Smooth muscle cell (in vitro differentiated cells): ENCODE data around the gene PRG3. TPM values are rescaled to one million over a fixed set of nuclear protein-coding genes. Genes with fewer than 3 reads are reported as not detected.

ENCODE experiments used
- DNase-seq: peaks from one replicate; lab custom pipeline; 2025; ENCODE audit not compliant: unreplicated experiment; lab: John Stamatoyannopoulos, UW
- H2AFZ ChIP-seq: fragments of 200-600 bp; sonication (generic); 2 replicates; pipeline ENCODE4 v1.6.0; 2016; ENCODE audit warnings: antibody characterized with exemption, low read depth, mild to moderate bottlenecking
- H3F3A ChIP-seq: fragments of 200-600 bp; sonication (generic); 2 replicates; pipeline ENCODE4 v1.6.0; 2017; ENCODE audit warnings: antibody characterized with exemption, low read depth
- H3K27ac ChIP-seq: fragments of 200-600 bp; sonication (generic); 2 replicates; pipeline ENCODE4 v1.5.1; 2016; ENCODE audit warnings: low read depth, mild to moderate bottlenecking
- H3K27me3 ChIP-seq: fragments of 200-600 bp; sonication (generic); 2 replicates; pipeline ENCODE4 v1.6.1; 2016; ENCODE audit warnings: low read depth, mild to moderate bottlenecking
- H3K36me3 ChIP-seq: fragments of 200-600 bp; sonication (generic); 2 replicates; pipeline ENCODE4 v1.5.1; 2016; ENCODE audit warnings: low read depth
- H3K4me1 ChIP-seq: fragments of 200-600 bp; sonication (generic); 2 replicates; pipeline ENCODE4 v1.5.1; 2016; ENCODE audit warnings: low read depth
- H3K4me2 ChIP-seq: fragments of 200-600 bp; sonication (generic); 2 replicates; pipeline ENCODE4 v1.6.0; 2016; ENCODE audit warnings: mild to moderate bottlenecking
- H3K4me3 ChIP-seq: fragments of 200-600 bp; sonication (generic); 2 replicates; pipeline ENCODE4 v1.5.1; 2016; ENCODE audit warnings: mild to moderate bottlenecking
- H3K79me2 ChIP-seq: fragments of 200-600 bp; sonication (generic); 2 replicates; pipeline ENCODE4 v1.6.0; 2016; ENCODE audit warnings: low read depth, mild to moderate bottlenecking
- H3K9ac ChIP-seq: fragments of 200-600 bp; sonication (generic); 2 replicates; pipeline ENCODE4 v1.6.0; 2016; ENCODE audit warnings: low read depth
- H3K9me3 ChIP-seq: fragments of 200-600 bp; sonication (generic); replicated peaks from 2 replicates; pipeline ENCODE4 v1.5.1; 2016; ENCODE audit warnings: low read depth
- H4K20me1 ChIP-seq: fragments of 200-600 bp; sonication (generic); 2 replicates; pipeline ENCODE4 v1.6.0; 2016; ENCODE audit warnings: low read depth
- WGBS: methylation state at CpG from one replicate; pipeline ENCODE4 v1.1.7; 2016; ENCODE audit warnings: low lambda C conversion rate; 5-methylcytosine and 5-hydroxymethylcytosine counted together
- polyA plus RNA-seq: library from polyadenylated mRNA; unstranded; fragments of >200 nt; fragmentation: Nextera tagmentation; extraction: Ambion mirVana; gene quantifications from 2 replicates; pipeline ENCODE4 v1.2.1, GENCODE V29; 2016
- total RNA-seq: library from RNA; depleted of rRNA; stranded (reverse); fragments of >200 nt; gene quantifications from 2 replicates; pipeline ENCODE4 v1.2.3, GENCODE V29; 2014
- TF ChIP-seq, protein P1 (sequence below): fragments of 200-600 bp; sonication (generic); IDR thresholded peaks from 2 replicates; pipeline ENCODE4 v1.5.1; 2017; ENCODE audit warnings: borderline replicate concordance, mild to moderate bottlenecking, antibody characterized with exemption; ENCODE audit not compliant: insufficient read depth, poor library complexity, severe bottlenecking

The PRG3 gene
- total and polyA plus RNA-seq, 2 experiments from 2014 or later, result not detected

GRCh38 chr11:57377107-57377506, 3.8 kb downstream of the PRG3 start:
- DNase-seq, result no peak
- no peak overlapping the region for H3K4me3 ChIP-seq
- H3K36me3 ChIP-seq, result no peaks in the 10 kb centered on the region
- H3F3A ChIP-seq, result peaks cover 10% of the 10 kb centered on the region
- H2AFZ ChIP-seq, result no peak overlapping the region
- H4K20me1 ChIP-seq, result no peaks in the 10 kb centered on the region
- no peaks in the 10 kb centered on the region for H3K9me3 ChIP-seq
- H3K4me2 ChIP-seq, result no peak overlapping the region
- WGBS, result 50% methylated on average over 5 of the region's 5 CpGs
- H3K79me2 ChIP-seq, result no peaks in the 10 kb centered on the region
- H3K27me3 ChIP-seq, result peaks cover 8% of the 10 kb centered on the region
- H3K9ac ChIP-seq, result no peak overlapping the region
- H3K4me1 ChIP-seq, result no peaks in the 10 kb centered on the region
- H3K27ac ChIP-seq, result no peak overlapping the region
- TF ChIP-seq, protein P1, sequence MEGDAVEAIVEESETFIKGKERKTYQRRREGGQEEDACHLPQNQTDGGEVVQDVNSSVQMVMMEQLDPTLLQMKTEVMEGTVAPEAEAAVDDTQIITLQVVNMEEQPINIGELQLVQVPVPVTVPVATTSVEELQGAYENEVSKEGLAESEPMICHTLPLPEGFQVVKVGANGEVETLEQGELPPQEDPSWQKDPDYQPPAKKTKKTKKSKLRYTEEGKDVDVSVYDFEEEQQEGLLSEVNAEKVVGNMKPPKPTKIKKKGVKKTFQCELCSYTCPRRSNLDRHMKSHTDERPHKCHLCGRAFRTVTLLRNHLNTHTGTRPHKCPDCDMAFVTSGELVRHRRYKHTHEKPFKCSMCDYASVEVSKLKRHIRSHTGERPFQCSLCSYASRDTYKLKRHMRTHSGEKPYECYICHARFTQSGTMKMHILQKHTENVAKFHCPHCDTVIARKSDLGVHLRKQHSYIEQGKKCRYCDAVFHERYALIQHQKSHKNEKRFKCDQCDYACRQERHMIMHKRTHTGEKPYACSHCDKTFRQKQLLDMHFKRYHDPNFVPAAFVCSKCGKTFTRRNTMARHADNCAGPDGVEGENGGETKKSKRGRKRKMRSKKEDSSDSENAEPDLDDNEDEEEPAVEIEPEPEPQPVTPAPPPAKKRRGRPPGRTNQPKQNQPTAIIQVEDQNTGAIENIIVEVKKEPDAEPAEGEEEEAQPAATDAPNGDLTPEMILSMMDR, result no peak

GRCh38 chr11:57376095-57377090, 4.6 kb downstream of the PRG3 start:
- no peak overlapping the region for H2AFZ ChIP-seq
- H3K27ac ChIP-seq, result no peak overlapping the region
- no peaks in the 10 kb centered on the region for H3K4me1 ChIP-seq
- TF ChIP-seq, protein P1, result no peak
- peak overlapping the region; percentile 43 for H3K4me2 ChIP-seq
- H3K9ac ChIP-seq, result no peak overlapping the region
- 26% methylated on average over 9 of the region's 26 CpGs for WGBS
- H3K79me2 ChIP-seq, result no peaks in the 10 kb centered on the region
- H3K9me3 ChIP-seq, result no peaks in the 10 kb centered on the region
- no peak for DNase-seq
- peaks cover 8% of the 10 kb centered on the region for H3K27me3 ChIP-seq
- peaks cover 11% of the 10 kb centered on the region for H3F3A ChIP-seq
- no peaks in the 10 kb centered on the region for H4K20me1 ChIP-seq
- no peak overlapping the region for H3K4me3 ChIP-seq
- H3K36me3 ChIP-seq, result no peaks in the 10 kb centered on the region

- Histone ChIP-seq H2AFZ (no peak overlapping the region), H3K4me3 (no peak overlapping the region), H3K9ac (no peak overlapping the region), H4K20me1 (no peaks in the 10 kb centered on the region), H3K36me3 (no peaks in the 10 kb centered on the region), H3K4me1 (no peaks in the 10 kb centered on the region), H3K4me2 (no peak overlapping the region), H3K27me3 (peaks cover 2% of the 10 kb centered on the region), H3K27ac (no peak overlapping the region), H3F3A (peaks cover 11% of the 10 kb centered on the region), H3K9me3 (no peaks in the 10 kb centered on the region), H3K79me2 (no peaks in the 10 kb centered on the region)
- 98% methylated on average over 2 of the region's 2 CpGs for WGBS
- DNase-seq, result no peak
- TF ChIP-seq, protein P1, result no peak
These were observed 5.5 kb downstream of the PRG3 start for GRCh38 chr11:57375490-57375889.
